ENCODE data around the gene UBE2J2. TPM values are rescaled to one million over a fixed set of nuclear protein-coding genes. Genes with fewer than 3 reads are reported as not detected.

Gene UBE2J2
- total and polyA plus RNA-seq, 2 of the 13 experiments (the other 11 are each of a cell fraction or from before 2014, with no cell fraction given), result 25.4 to 29.4 TPM

DNA sequence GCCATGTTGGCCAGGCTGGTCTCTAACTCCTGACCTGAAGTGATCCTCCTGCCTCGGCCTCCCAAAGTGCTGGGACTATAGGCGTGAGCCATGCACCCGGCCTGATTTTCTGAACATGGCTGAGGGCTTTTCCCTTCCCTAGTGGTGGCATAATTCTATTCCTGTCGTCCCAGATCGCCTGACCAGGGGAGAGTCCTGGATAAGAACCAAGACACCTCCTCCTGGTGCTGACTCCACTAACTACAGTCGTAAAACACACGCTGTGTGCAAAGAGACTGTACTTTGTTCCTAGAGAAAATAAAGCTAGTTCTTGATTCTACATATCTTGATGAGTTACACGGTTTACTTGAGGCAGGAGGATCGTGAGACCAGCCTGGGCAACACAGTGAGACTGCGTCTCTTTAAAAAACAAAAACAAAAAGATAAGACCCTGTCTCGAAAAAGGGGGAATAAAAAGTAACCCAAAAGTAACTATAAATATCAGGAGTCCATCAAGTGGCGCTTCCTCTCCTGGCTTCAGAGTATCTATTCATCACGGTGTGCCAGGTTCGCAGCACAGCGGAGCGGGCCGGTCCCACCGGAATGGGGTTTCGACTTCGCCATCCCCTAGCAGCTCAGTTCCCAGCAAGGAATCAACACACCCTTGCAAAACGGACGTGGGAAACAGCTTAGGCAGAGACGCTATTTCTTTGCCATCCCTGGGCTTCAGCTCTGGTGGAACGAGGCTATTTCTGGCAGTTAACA is 42.8 kb downstream of the UBE2J2 start (continued):
- TF ChIP-seq ZNF138 (CRISPR knock-in tag; IDR thresholded peaks at IDR 0.05; ENCODE audit: low read depth) (no peak), GABPA (IDR thresholded peaks at IDR 0.05; ENCODE audit: low read depth, low read length) (no peak), GABPA (CRISPR knock-in tag; IDR thresholded peaks at IDR 0.05; ENCODE audit: low read depth) (no peak), ZNF746 (CRISPR knock-in tag; IDR thresholded peaks at IDR 0.05) (no peak), ZBTB8A (CRISPR knock-in tag; IDR thresholded peaks at IDR 0.05; ENCODE audit: borderline replicate concordance, low read depth) (no peak), ISL2 (CRISPR knock-in tag; IDR thresholded peaks at IDR 0.05) (peak; percentile 33; the same call in 1 of the 2 replicates), STAG1 (CRISPR knock-in tag; IDR thresholded peaks at IDR 0.05) (peak; percentile 32), SETDB1 (CRISPR knock-in tag; IDR thresholded peaks at IDR 0.05; ENCODE audit: borderline replicate concordance) (no peak), KLF15 (CRISPR knock-in tag; IDR thresholded peaks at IDR 0.05; ENCODE audit: borderline replicate concordance) (no peak), TP53 (CRISPR knock-in tag; conservative IDR thresholded peaks at IDR 0.05) (0 out of 2 replicates have a peak, but pooled peaks have one; percentile 31), BRD4 (CRISPR knock-in tag; IDR thresholded peaks at IDR 0.05) (peak; percentile 23; the same call in 1 of the 2 replicates), ARNTL (CRISPR knock-in tag; IDR thresholded peaks at IDR 0.05) (peak; percentile 10; the same call in 1 of the 2 replicates), REPIN1 (CRISPR knock-in tag; IDR thresholded peaks at IDR 0.05; ENCODE audit: borderline replicate concordance, low read depth) (no peak), SIN3B (IDR thresholded peaks at IDR 0.05; ENCODE audit: low read length) (no peak), ZNF800 (CRISPR knock-in tag; IDR thresholded peaks at IDR 0.05) (0 out of 2 replicates have a peak, but pooled peaks have one; percentile 14), FOXM1 (CRISPR knock-in tag; IDR thresholded peaks at IDR 0.05) (no peak), NFATC3 (CRISPR knock-in tag; IDR thresholded peaks at IDR 0.05) (no peak), ZNF224 (CRISPR knock-in tag; IDR thresholded peaks at IDR 0.05) (no peak), ZMYM3 (CRISPR knock-in tag; IDR thresholded peaks at IDR 0.05) (peak; percentile 68; the same call in 1 of the 2 replicates), JARID2 (CRISPR knock-in tag; IDR thresholded peaks at IDR 0.05; ENCODE audit: insufficient replicate concordance) (peak; percentile 50), ZNF510 (CRISPR knock-in tag; IDR thresholded peaks at IDR 0.05; ENCODE audit: low read depth) (0 out of 2 replicates have a peak, but pooled peaks have one; percentile 34), ZNF781 (CRISPR knock-in tag; IDR thresholded peaks at IDR 0.05; ENCODE audit: borderline replicate concordance, not compliant biosample characterization) (peak; percentile 19)
- TF ChIP-seq, protein P1, sequence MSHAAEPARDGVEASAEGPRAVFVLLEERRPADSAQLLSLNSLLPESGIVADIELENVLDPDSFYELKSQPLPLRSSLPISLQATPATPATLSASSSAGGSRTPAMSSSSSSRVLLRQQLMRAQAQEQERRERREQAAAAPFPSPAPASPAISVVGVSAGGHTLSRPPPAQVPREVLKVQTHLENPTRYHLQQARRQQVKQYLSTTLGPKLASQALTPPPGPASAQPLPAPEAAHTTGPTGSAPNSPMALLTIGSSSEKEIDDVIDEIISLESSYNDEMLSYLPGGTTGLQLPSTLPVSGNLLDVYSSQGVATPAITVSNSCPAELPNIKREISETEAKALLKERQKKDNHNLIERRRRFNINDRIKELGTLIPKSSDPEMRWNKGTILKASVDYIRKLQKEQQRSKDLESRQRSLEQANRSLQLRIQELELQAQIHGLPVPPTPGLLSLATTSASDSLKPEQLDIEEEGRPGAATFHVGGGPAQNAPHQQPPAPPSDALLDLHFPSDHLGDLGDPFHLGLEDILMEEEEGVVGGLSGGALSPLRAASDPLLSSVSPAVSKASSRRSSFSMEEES (CRISPR knock-in tag; IDR thresholded peaks at IDR 0.05), result no peak

All from HepG2 (cell line).